ENCODE measurements around the gene GPS2.

The GPS2 gene

GRCh38 chr17:7315570-7316235 lies 543 bp upstream of the GPS2 start:
- no peak for DNase-seq

GRCh38 chr17:7313890-7314718 lies 1.1 kb downstream of the GPS2 start:
- no peak for DNase-seq

- DNase-seq = peak in 1 of 2 donors; percentile 49
These were observed 1.9 kb downstream of the GPS2 start for GRCh38 chr17:7313088-7313889.

- no peak for DNase-seq
These were observed 2.6 kb downstream of the GPS2 start for GRCh38 chr17:7312432-7313087.

- DNase-seq = no peak
These were observed 4.0 kb downstream of the GPS2 start for GRCh38 chr17:7311110-7311705.

GRCh38 chr17:7309628-7310027 lies 5.5 kb downstream of the GPS2 start:
- no peak for DNase-seq

- DNase-seq = peak; percentile 78 to 84
These were observed 6.3 kb downstream of the GPS2 start for GRCh38 chr17:7308625-7309433.

GRCh38 chr17:7307686-7308624 lies 7.2 kb downstream of the GPS2 start:
- DNase-seq = peak; percentile 55 to 60

- peak; percentile 100 for DNase-seq
These were observed 8.1 kb downstream of the GPS2 start, which contains the start of gene EIF5A for GRCh38 chr17:7306911-7307685. TSS of gene EIF5A (plus strand) at chr17:7307628. CDS start at chr17:7309636, 2,008 bp downstream.

GRCh38 chr17:7304179-7304578 lies 11.0 kb downstream of the GPS2 start:
- no peak for DNase-seq

- peak; percentile 76 to 80 for DNase-seq
These were observed 18.8 kb downstream of the GPS2 start for GRCh38 chr17:7296189-7296861.

GRCh38 chr17:7295230-7296180 lies 19.7 kb downstream of the GPS2 start:
- DNase-seq = no peak

- peak; percentile 74 to 83 for DNase-seq
These were observed 20.5 kb downstream of the GPS2 start, which contains the start of gene YBX2 for GRCh38 chr17:7294614-7295153. TSS of gene YBX2 (minus strand) at chr17:7294639. CDS start at chr17:7294500, 139 bp downstream.

- DNase-seq = peak in 1 of 2 donors; percentile 31
These were observed 21.1 kb downstream of the GPS2 start for GRCh38 chr17:7293816-7294613.

GRCh38 chr17:7293159-7293558 lies 22.0 kb downstream of the GPS2 start:
- DNase-seq = no peak

- no peak for DNase-seq
These were observed 22.4 kb downstream of the GPS2 start for GRCh38 chr17:7292729-7293128.
